Measurements from ENCODE around the gene SPRN.

- TF ChIP-seq, protein P1, sequence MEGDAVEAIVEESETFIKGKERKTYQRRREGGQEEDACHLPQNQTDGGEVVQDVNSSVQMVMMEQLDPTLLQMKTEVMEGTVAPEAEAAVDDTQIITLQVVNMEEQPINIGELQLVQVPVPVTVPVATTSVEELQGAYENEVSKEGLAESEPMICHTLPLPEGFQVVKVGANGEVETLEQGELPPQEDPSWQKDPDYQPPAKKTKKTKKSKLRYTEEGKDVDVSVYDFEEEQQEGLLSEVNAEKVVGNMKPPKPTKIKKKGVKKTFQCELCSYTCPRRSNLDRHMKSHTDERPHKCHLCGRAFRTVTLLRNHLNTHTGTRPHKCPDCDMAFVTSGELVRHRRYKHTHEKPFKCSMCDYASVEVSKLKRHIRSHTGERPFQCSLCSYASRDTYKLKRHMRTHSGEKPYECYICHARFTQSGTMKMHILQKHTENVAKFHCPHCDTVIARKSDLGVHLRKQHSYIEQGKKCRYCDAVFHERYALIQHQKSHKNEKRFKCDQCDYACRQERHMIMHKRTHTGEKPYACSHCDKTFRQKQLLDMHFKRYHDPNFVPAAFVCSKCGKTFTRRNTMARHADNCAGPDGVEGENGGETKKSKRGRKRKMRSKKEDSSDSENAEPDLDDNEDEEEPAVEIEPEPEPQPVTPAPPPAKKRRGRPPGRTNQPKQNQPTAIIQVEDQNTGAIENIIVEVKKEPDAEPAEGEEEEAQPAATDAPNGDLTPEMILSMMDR (IDR thresholded peaks at IDR 0.05) = no peak
- TF ChIP-seq POLR2AphosphoS5 (IDR thresholded peaks at IDR 0.05; ENCODE audit: insufficient read depth in 1 of 2, low read depth in 1 of 2) (no peak), POLR2A (IDR thresholded peaks at IDR 0.05) (no peak)
Measured at GRCh38 chr10:133422223-133422806, 2.1 kb downstream of the SPRN start.
